ENCODE data around the gene TMEM51.

DNA sequence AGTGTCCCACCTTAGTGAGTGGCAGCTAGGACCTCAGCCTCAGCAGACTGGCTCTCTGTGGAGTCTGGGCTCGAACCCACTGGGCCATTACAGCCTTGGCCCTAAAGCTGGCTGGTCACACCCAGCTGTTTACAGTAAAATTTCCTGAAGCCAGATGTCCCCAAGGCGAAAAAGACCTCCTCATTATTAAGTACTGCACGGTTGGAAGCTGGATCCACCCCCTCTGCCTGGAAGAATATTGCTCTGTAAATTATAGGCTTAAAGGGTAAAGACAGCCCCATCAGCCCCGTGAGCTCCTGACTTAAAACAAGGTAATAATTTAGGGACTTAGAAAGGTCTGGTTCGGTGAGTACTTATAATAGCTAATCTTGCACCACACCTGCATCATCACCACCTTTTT, 30.3 kb upstream of the TMEM51 start:
- no peak for TF ChIP-seq MAFK (IDR thresholded peaks at IDR 0.05; ENCODE audit: low read depth, low read length)
- no peak for TF ChIP-seq CTCF (conservative IDR thresholded peaks at IDR 0.05; ENCODE audit: low read depth, low read length)
- no peak for TF ChIP-seq NFE2L2 (IDR thresholded peaks at IDR 0.05; ENCODE audit: low read depth, low read length)
- TF ChIP-seq SMC3 (IDR thresholded peaks at IDR 0.05; ENCODE audit: low read depth, low read length), result no peak
- no peak for TF ChIP-seq POLR2A (IDR thresholded peaks at IDR 0.05; ENCODE audit: low read depth, low read length)

Measured in IMR-90 (cell line).